Osteocyte (in vitro differentiated cells): ENCODE measurements around the gene F8. TPM values are rescaled to one million over a fixed set of nuclear protein-coding genes. Genes with fewer than 3 reads are reported as not detected.

Experiments used
- DNase-seq: peaks from one replicate; pipeline ENCODE4 v3.0.0; 2021; ENCODE audit warnings: mixed read lengths; ENCODE audit not compliant: unreplicated experiment; ENCODE audit errors: extremely low spot score
- H3K27ac Mint-ChIP-seq: one replicate; pipeline ENCODE4 v1.8.0; 2021; ENCODE audit warnings: mild to moderate bottlenecking, mixed read lengths; ENCODE audit not compliant: unreplicated experiment
- H3K27me3 Mint-ChIP-seq: one replicate; pipeline ENCODE4 v1.8.0; 2021; ENCODE audit warnings: mixed read lengths; ENCODE audit not compliant: unreplicated experiment
- H3K36me3 Mint-ChIP-seq: one replicate; pipeline ENCODE4 v1.8.0; 2021; ENCODE audit warnings: mixed read lengths; ENCODE audit not compliant: unreplicated experiment
- H3K4me1 Mint-ChIP-seq: one replicate; pipeline ENCODE4 v1.8.0; 2021; ENCODE audit warnings: mixed read lengths; ENCODE audit not compliant: unreplicated experiment
- H3K4me3 Mint-ChIP-seq: one replicate; pipeline ENCODE4 v1.8.0; 2021; ENCODE audit warnings: mild to moderate bottlenecking, moderate library complexity, mixed read lengths; ENCODE audit not compliant: unreplicated experiment
- H3K9me3 Mint-ChIP-seq: one replicate; pipeline ENCODE4 v1.8.0; 2021; ENCODE audit warnings: mixed read lengths; ENCODE audit not compliant: unreplicated experiment
- CTCF ChIP-seq: fragments of 200-600 bp; sonication (generic); IDR thresholded peaks from 2 replicates; pipeline ENCODE4 v1.5.0; 2021; ENCODE audit warnings: antibody characterized with exemption, mild to moderate bottlenecking, moderate library complexity
- microRNA-seq: library from miRNA; unstranded; fragments of <30 nt; microRNA quantifications from one replicate; pipeline ENCODE4 v1.1.0, GENCODE V29; 2020; ENCODE audit not compliant: unreplicated experiment
- total RNA-seq: library from RNA; stranded (reverse); gene quantifications from 2 replicates; pipeline ENCODE4 v1.2.1, GENCODE V29; 2021

The F8 gene
- total RNA-seq, 1 donor from 2014 or later: 2.2 TPM

GRCh38 chrX:154793084-154793795 is 229.3 kb downstream of the F8 start:
- TF ChIP-seq CTCF: no peak
- Mint-ChIP-seq H3K27me3 (no peaks in the 10 kb centered on the region), H3K27ac (no peak overlapping the region), H3K4me1 (peaks cover 11% of the 10 kb centered on the region), H3K36me3 (peaks cover 2% of the 10 kb centered on the region), H3K9me3 (peaks cover 15% of the 10 kb centered on the region), H3K4me3 (no peak overlapping the region)
- DNase-seq: no peak

GRCh38 chrX:154791939-154792338 is 230.6 kb downstream of the F8 start:
- H3K4me3 Mint-ChIP-seq: no peak overlapping the region
- peaks cover 2% of the 10 kb centered on the region for H3K36me3 Mint-ChIP-seq
- peaks cover 14% of the 10 kb centered on the region for H3K9me3 Mint-ChIP-seq
- H3K27ac Mint-ChIP-seq: no peak overlapping the region
- TF ChIP-seq CTCF: no peak
- peaks cover 5% of the 10 kb centered on the region for H3K4me1 Mint-ChIP-seq
- DNase-seq: no peak
- no peaks in the 10 kb centered on the region for H3K27me3 Mint-ChIP-seq

- peaks cover 14% of the 10 kb centered on the region for H3K9me3 Mint-ChIP-seq
- no peaks in the 10 kb centered on the region for H3K27me3 Mint-ChIP-seq
- no peak overlapping the region for H3K4me3 Mint-ChIP-seq
- no peaks in the 10 kb centered on the region for H3K4me1 Mint-ChIP-seq
- no peak overlapping the region for H3K27ac Mint-ChIP-seq
- peaks cover 2% of the 10 kb centered on the region for H3K36me3 Mint-ChIP-seq
- DNase-seq: no peak
- TF ChIP-seq CTCF: no peak
Measured at GRCh38 chrX:154791467-154791866, 231.1 kb downstream of the F8 start.

Small RNAs within 50 kb of the gene (microRNA-seq; reads per million reads assigned to microRNA genes)
- gene MIR1184-1: not detected

Other genes starting within 250 kb of the F8 start
- 10.6 and 11.2 TPM in 2 replicates for gene MPP1, start 217.2 kb downstream of the F8 start, total RNA-seq
- gene SMIM9, start 188.1 kb downstream of the F8 start, total RNA-seq: not detected in 2 replicates
- 26.5 and 27.9 TPM in 2 replicates for gene F8A1, start 136.4 kb downstream of the F8 start, total RNA-seq
- gene FUNDC2, start 4.1 kb upstream of the F8 start, total RNA-seq: 58.6 and 65.1 TPM in 2 replicates
- 6.9 and 10.6 TPM in 2 replicates for gene CMC4, start 48.4 kb upstream of the F8 start, total RNA-seq
- gene MTCP1, start 48.4 kb upstream of the F8 start, total RNA-seq: 17.8 and 24.4 TPM in 2 replicates
- gene BRCC3, start 48.8 kb upstream of the F8 start, total RNA-seq: 12.4 and 15.3 TPM in 2 replicates
- gene VBP1, start 193.7 kb upstream of the F8 start, total RNA-seq: 34.8 and 41.2 TPM in 2 replicates
- gene RAB39B, start 241.8 kb upstream of the F8 start, total RNA-seq: 2.6 and 3.0 TPM in 2 replicates